Caki2 (cell line): Measurements from ENCODE around the gene CHID1. TPM values are rescaled to one million over a fixed set of nuclear protein-coding genes. Genes with fewer than 3 reads are reported as not detected.

Source experiments
- DNase-seq: peaks from one replicate; pipeline ENCODE4 v3.0.0-alpha.2; 2015; ENCODE audit warnings: low read depth
- in situ Hi-C: cut with HindIII; loops from 2 replicates; pipeline ENCODE4 v1.10.0; 2016; ENCODE audit warnings: low sequenced_read_pairs, low pct_unique_long_range_greater_than_20kb, mixed read lengths
- total RNA-seq: library from RNA; depleted of rRNA; stranded (reverse); fragments of >200 nt; shearing (Covaris generic); gene quantifications from 2 replicates; pipeline ENCODE4 v1.2.3, GENCODE V29; 2014; ENCODE audit warnings: low replicate concordance

The CHID1 gene
- total RNA-seq, 1 experiment from 2014 or later: 146 TPM

- DNase-seq: no peak
- in situ Hi-C loops: no loop called here
Observed at GRCh38 chr11:871472-871871, 39.1 kb downstream of the CHID1 start.

- no peak for DNase-seq
- in situ Hi-C loops: no loop called here
Observed at GRCh38 chr11:870418-870817, 40.2 kb downstream of the CHID1 start.

- in situ Hi-C loops: no loop called here
- DNase-seq: no peak
Observed at GRCh38 chr11:870127-870413, 40.5 kb downstream of the CHID1 start.

- in situ Hi-C loops: no loop called here
- DNase-seq: no peak
Observed at GRCh38 chr11:869399-870126, 41.0 kb downstream of the CHID1 start.

- in situ Hi-C loops: no loop called here
Observed at GRCh38 chr11:868802-869201, 41.8 kb downstream of the CHID1 start.

GRCh38 chr11:868394-868793 lies 42.2 kb downstream of the CHID1 start:
- in situ Hi-C loops: no loop called here
- no peak for DNase-seq

More at GRCh38 chr11:868802-869201, 41.8 kb downstream of the CHID1 start:
- no peak for DNase-seq

GRCh38 chr11:867856-868358 lies 42.7 kb downstream of the CHID1 start:
- in situ Hi-C loops: no loop called here
- DNase-seq: no peak

- in situ Hi-C loops: no loop called here
- no peak for DNase-seq
Observed at GRCh38 chr11:866481-866880, 44.1 kb downstream of the CHID1 start.

- DNase-seq: no peak
- in situ Hi-C loops: no loop called here
Observed at GRCh38 chr11:865462-866430, 44.9 kb downstream of the CHID1 start.

- in situ Hi-C loops: no loop called here
- no peak for DNase-seq
Observed at GRCh38 chr11:864898-865297, 45.7 kb downstream of the CHID1 start.

GRCh38 chr11:863910-864827 lies 46.4 kb downstream of the CHID1 start:
- in situ Hi-C loops: no loop called here
- DNase-seq: no peak

- DNase-seq: no peak
- in situ Hi-C loops: no loop called here
Observed at GRCh38 chr11:863023-863909, 47.3 kb downstream of the CHID1 start.

- no peak for DNase-seq
- in situ Hi-C loops: no loop called here
Observed at GRCh38 chr11:862696-863022, 48.0 kb downstream of the CHID1 start.

- DNase-seq: no peak
- in situ Hi-C loops: no loop called here
Observed at GRCh38 chr11:862081-862661, 48.4 kb downstream of the CHID1 start.

GRCh38 chr11:861105-861479 lies 49.5 kb downstream of the CHID1 start:
- in situ Hi-C loops: no loop called here
- DNase-seq: no peak

GRCh38 chr11:860234-861104 lies 50.1 kb downstream of the CHID1 start:
- DNase-seq: no peak
- in situ Hi-C loops: no loop called here
